HG03432 (cell line): ENCODE results near the gene HTRA1.

ENCODE experiments used
- ATAC-seq: cut with Tn5 transposase; IDR thresholded peaks from one replicate; pipeline ENCODE4 v1.9.1; 2021; ENCODE audit warnings: mild to moderate bottlenecking, moderate library complexity; ENCODE audit not compliant: unreplicated experiment

Gene HTRA1

GRCh38 chr10:122550427-122550826 is 89.1 kb downstream of the HTRA1 start:
- no peak for ATAC-seq

GRCh38 chr10:122550983-122551382 is 89.6 kb downstream of the HTRA1 start:
- ATAC-seq: no peak

GRCh38 chr10:122551450-122551849 is 90.1 kb downstream of the HTRA1 start:
- ATAC-seq: no peak

- ATAC-seq: no peak
Observed at GRCh38 chr10:122553341-122553740, 92.0 kb downstream of the HTRA1 start.

GRCh38 chr10:122554131-122555036 is 93.0 kb downstream of the HTRA1 start:
- no peak for ATAC-seq

- ATAC-seq: no peak
Observed at GRCh38 chr10:122555442-122555841, 94.1 kb downstream of the HTRA1 start.

GRCh38 chr10:122557516-122557915 is 96.2 kb downstream of the HTRA1 start:
- ATAC-seq: no peak

- ATAC-seq: no peak
Observed at GRCh38 chr10:122558452-122558851, 97.1 kb downstream of the HTRA1 start.

- no peak for ATAC-seq
Observed at GRCh38 chr10:122559228-122559627, 97.9 kb downstream of the HTRA1 start.

- ATAC-seq: no peak
Observed at GRCh38 chr10:122560279-122560804, 99.0 kb downstream of the HTRA1 start, which contains the start of gene DMBT1. DMBT1 (plus strand) TSS chr10:122560754; CDS start chr10:122560771, 17 bp downstream.

GRCh38 chr10:122561212-122561611 is 99.9 kb downstream of the HTRA1 start:
- no peak for ATAC-seq

- ATAC-seq: no peak
Observed at GRCh38 chr10:122561792-122562191, 100.4 kb downstream of the HTRA1 start.
